Midbrain (tissue), 1 donor: Measurements from ENCODE around the gene SLC7A7.
"Not testable (repeated sequence)": the region's sequence is repeated elsewhere in the genome, so short reads cannot be mapped to it uniquely, and the experiment has no call there.

Source experiments
- DNase-seq: peaks from one replicate; lab custom pipeline; 2025; lab: John Stamatoyannopoulos, UW

The SLC7A7 gene

DNA sequence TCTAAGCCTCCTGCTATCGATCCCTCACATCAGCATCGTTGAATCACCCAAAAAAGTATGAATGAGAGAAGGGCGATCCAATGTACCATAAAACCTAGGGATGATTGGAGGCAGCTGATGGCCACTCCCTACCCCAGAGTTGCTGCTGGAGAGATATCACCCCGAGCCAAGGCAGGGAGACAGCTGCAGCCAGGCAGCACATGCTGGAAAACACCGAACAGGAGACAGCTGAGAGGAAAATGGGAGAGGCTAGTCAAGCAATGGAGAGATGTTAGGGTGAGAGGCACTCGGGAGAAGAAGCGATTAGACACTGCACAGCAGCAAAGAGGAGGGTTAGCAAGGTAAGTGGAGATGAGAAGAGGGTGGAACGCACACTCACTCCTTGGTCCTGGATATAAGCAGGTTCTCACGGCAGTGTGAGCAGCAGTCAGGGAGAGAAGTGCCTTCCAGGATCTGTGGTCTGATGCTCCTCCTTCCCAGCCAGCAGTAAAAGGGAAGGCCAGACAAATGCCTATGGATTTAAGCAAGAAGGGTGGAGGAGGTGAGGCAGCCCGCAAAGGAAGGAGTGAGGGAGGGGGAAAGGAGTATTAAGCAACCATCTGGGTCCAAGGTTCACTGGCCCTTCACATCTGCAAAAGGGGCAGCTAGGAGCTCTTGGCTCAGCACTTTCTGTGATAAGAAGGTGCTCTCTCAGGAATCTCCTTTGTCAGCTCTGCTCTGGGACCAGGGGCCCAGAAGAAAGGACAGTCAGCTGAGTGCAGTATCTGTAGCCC, at the start of gene SLC7A7:
Gene SLC7A7 (minus strand): TSS at position 495 of the 773 bp plus-strand sequence. CDS start 2,037 bp downstream, outside the sequence.
- no peak for DNase-seq

DNA sequence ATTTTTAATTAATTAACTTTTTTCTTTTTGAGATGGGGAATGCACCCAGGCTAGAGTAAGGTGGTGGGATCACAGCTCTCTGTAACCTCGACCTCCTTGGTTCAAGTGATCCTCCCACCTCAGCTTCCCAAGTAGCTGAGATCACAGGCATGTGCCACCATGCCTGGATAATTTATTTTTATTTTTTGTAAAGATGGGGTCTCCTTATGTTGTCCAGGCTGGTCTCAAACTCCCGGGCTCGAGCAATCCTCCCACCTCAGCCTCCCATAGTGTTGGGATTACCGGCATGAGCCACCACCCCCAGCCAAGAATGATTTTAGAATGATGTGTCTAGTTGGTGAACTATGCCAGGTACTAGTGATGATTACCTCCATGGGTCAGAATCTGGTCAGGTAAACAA, 49.7 kb upstream of the SLC7A7 start:
- DNase-seq: no peak

DNA sequence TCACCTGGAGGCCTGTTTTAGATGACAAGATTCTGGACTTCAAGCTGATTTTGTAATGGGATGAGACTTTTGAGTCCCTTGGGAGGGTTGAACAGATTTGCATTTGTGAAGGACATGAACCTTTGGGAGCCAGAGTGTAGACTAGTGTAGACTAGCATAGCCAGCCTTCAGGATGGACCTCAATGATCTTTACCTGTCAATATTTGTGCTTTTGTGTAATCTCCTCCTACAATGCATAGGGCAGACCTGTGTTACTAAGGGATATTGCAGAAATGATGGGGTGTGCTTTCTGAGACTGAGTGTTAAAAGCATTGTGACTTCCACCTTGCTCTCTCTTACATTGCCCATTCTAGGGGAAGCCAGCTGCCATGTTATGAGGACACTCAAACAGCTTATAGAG, 46.4 kb upstream of the SLC7A7 start:
- no peak for DNase-seq

GRCh38 chr14:22860377-22860776, 45.1 kb upstream of the SLC7A7 start:
- DNase-seq: not testable (repeated sequence)

- no peak for DNase-seq
These were observed 41.2 kb upstream of the SLC7A7 start for GRCh38 chr14:22856428-22856827.

- DNase-seq: no peak
These were observed 39.9 kb upstream of the SLC7A7 start for GRCh38 chr14:22854963-22855724.

DNA sequence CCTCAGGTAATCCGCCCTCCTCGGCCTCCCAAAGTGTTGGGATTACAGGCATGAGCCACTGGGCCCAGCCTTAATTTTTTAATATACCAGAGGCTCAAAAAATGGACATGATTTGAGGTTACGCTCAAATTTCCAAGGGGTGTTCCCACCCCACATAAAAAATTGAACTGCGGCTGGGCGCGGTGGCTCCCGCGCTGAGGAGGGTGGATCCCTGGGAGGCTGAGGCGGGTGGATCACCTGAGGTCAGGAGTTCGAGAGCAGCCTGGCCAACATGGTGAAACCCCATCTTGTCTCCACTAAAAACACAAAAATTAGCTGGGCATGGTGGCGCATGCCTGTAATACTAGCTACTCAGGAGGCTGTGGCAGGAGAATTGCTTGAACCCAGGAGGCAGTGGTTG, 39.1 kb upstream of the SLC7A7 start:
- DNase-seq: not testable (repeated sequence)

GRCh38 chr14:22852940-22853767, 37.9 kb upstream of the SLC7A7 start:
- DNase-seq: peak; percentile 86

GRCh38 chr14:22852599-22852939, 37.3 kb upstream of the SLC7A7 start:
- no peak for DNase-seq

DNA sequence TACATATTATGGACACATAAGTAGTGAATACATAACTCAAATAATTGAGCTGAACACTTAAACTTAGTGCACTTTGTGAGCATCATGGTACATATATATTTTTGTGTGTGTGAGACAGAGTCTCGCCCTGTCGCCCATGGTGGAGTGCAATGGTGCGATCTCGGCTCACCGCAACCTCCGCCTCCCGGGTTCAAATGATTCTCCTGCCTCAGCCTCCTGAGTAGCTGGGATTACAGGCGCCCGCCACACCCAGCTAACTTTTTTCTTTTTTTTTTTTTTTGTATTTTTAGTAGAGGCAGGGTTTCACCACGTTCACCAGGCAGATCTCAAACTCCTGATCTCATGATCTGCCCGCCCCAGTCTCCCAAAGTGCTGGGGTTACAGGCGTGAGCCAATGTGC, 36.9 kb upstream of the SLC7A7 start:
- DNase-seq: not testable (repeated sequence)

- DNase-seq: peak; percentile 53
These were observed 35.9 kb upstream of the SLC7A7 start for GRCh38 chr14:22850944-22851764.

- peak; percentile 22 for DNase-seq
These were observed 34.1 kb upstream of the SLC7A7 start for GRCh38 chr14:22849212-22849819.

GRCh38 chr14:22848351-22849164, 33.3 kb upstream of the SLC7A7 start:
- peak; percentile 20 for DNase-seq

DNA sequence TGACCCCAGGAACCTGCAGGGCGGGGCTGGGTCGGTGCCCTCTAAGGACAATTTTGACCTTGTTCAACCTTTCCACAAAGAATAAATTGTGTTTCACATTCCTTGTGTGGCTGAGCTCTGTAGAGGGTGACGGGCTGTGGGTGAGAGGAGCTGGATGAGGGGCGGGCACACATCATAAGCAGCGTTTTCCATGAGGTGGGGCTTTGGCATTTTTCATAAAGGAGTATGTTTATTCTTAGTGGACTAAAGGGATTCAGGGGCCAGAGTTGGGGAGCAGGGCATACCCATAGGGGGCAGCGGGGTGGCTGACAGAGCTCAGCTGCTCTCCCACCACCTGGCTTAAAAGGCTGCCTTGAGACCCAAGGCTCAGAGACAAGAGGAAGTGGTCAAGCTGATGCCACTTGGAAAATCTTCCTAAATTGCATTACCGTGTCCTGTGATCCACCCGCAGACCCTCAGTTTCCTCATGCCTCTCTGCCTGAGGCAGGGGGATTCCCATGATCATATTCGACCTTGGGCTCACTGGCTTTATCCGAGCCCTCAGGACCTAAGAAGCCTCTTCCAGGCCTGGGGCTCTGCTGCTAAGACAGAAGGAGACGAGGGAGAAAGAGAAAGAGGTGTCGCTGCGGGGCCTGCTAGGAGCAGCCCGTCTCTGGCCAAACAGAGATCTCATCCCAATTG, 32.6 kb upstream of the SLC7A7 start:
- no peak for DNase-seq

DNA sequence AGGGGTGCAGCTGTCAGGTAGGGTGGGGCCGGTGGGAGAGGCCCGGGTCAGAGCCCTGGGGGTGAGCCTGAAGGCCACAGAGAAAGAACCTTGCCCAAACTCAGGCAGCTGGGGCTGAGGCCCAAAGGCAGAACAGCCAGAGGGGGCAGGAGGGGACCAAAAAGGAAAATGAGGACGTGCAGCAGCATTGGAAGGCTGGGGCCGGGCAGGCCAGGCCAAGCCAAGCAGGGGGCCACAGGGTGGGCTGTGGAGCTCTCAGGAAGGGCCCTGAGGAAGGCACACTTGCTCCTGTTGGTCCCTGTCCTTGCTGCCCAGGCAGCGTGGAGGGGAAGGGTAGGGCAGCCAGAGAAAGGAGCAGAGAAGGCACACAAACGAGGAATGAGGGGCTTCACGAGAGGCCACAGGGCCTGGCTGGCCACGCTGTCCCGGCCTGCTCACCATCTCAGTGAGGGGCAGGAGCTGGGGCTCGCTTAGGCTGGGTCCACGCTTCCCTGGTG, 31.6 kb upstream of the SLC7A7 start:
- no peak for DNase-seq

DNA sequence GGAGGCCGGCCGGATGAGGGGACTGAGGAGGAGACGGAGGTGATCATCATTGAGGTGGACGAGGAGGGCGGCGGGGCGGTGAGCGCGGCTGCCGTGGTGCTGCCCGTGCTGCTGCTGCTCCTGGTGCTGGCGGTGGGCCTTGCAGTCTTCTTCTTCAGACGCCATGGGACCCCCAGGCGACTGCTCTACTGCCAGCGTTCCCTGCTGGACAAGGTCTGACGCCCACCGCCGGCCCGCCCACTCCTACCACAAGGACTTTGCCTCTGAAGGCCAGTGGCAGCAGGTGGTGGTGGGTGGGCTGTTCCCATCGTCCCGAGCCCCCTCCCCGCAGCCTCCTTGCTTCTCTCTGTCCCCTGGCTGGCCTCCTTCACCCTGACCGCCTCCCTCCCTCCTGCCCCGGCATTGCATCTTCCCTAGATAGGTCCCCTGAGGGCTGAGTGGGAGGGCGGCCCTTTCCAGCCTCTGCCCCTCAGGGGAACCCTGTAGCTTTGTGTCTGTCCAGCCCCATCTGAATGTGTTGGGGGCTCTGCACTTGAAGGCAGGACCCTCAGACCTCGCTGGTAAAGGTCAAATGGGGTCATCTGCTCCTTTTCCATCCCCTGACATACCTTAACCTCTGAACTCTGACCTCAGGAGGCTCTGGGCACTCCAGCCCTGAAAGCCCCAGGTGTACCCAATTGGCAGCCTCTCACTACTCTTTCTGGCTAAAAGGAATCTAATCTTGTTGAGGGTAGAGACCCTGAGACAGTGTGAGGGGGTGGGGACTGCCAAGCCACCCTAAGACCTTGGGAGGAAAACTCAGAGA, 30.8 kb upstream of the SLC7A7 start:
- DNase-seq: no peak

DNA sequence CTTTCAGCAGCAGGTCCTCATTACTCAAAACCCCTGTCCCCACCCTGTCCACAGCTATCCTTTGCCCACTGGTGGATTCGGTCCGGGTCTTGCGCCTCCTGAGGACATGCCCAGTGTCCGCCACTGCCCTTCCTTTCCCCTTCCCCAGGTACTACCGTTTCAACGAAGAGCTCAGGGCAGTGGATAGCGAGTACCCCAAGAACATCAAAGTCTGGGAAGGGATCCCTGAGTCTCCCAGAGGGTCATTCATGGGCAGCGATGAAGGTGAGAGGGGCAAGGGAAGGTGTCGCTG, 29.8 kb upstream of the SLC7A7 start:
- no peak for DNase-seq

DNA sequence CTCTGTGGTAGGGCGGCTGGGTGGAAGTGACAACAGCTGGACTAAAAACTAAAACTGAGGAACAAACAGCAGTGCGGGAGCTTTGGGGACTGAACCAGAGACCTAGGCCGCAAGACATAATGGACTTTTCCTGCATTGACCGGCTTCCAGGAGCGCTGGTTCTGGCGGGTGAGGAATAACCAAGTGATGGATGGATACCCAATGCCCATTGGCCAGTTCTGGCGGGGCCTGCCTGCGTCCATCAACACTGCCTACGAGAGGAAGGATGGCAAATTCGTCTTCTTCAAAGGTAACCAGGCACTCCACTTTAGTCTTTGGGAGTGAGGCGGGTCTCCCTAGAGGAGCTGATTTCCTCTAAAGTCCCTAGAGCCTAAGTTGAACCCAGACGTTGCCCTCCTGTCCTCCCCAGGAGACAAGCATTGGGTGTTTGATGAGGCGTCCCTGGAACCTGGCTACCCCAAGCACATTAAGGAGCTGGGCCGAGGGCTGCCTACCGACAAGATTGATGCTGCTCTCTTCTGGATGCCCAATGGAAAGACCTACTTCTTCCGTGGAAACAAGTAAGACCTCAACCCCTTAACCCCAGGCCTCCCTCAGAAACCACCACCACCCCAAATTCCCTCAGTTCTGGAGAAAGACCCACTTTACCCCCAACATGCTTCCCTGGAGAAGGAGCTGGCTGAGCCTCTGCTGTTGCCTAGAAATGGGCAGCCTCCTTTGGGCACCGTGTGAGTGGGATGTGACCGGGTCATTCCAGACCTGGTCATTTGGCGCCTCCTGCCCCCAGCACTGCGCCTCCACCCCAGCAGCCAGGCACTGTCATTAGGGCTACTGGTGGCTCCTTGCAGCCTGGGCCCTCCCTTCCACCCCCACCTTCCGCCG, 29.2 kb upstream of the SLC7A7 start:
- DNase-seq: no peak
